ENCODE results near the gene GRIP1. TPM values are rescaled to one million over a fixed set of nuclear protein-coding genes. Genes with fewer than 3 reads are reported as not detected.

Gene GRIP1
- total and polyA plus RNA-seq, 2 donors (not counting 3 experiments of a cell fraction or from before 2014, with no cell fraction given) = 0.04 to 0.69 TPM

DNA sequence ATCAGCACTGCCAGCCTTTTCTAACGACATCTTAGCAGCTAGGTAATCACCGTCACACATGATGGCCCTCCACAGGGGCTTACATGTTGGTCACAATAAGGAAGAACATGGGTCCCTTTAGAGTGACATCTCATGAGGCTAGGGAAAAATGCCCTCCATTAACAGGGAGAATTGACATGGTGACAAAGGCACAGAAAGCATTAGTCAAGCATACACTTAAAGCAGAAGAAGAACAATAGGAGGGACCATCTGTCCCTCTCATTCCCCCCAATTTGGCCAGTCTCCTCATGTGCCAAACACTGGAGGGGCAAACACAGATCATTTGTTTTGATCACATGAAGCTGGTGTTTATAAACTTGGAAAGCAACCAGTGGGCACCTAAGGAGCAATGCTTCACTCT is 78.0 kb downstream of the GRIP1 start:
- H3K79me2 ChIP-seq (ENCODE audit: control insufficient read depth, insufficient read depth, low read length) = no peaks in the 10 kb centered on the region
- no peak overlapping the region for H3K4me3 ChIP-seq (replicated peaks in 1 of 3; ENCODE audit: insufficient read depth in 1 of 3, low read depth in 1 of 3, low read length in 3 of 3)
- intact Hi-C loops (cut with micrococcal nuclease) (no loop called here), dilution Hi-C loops (cut with MboI; ENCODE audit: extremely low pct_ligation_motif_present, low sequenced_read_pairs) (no loop called here)
- no TSS peak for BruUV-seq (replicated peaks)
- H3K9me1 ChIP-seq (replicated peaks; ENCODE audit: control insufficient read depth, extremely low read depth, insufficient read depth, low read length) = no peaks in the 10 kb centered on the region
- H3K27me3 ChIP-seq (ENCODE audit: control insufficient read depth in 2 of 2, insufficient read depth in 2 of 2, low read length in 2 of 2) = peaks cover 2 to 9% of the 10 kb centered on the region in 2 experiments
- H4K20me1 ChIP-seq (replicated peaks; ENCODE audit: control insufficient read depth, extremely low read depth, insufficient read depth, low read length) = no peaks in the 10 kb centered on the region
- H3K27ac ChIP-seq (ENCODE audit: insufficient read depth, low read depth, low read length) = no peak overlapping the region
- no peak for TF ChIP-seq MYC (IDR thresholded peaks at IDR 0.05; ENCODE audit: low read depth, low read length)
- TF ChIP-seq CTCF (IDR thresholded peaks at IDR 0.05; ENCODE audit: extremely low read depth in 1 of 2, insufficient read depth in 1 of 2, low read depth in 1 of 2, low read length in 2 of 2) = no peak
- no peak for TF ChIP-seq EZH2 (IDR thresholded peaks at IDR 0.05; ENCODE audit: borderline replicate concordance, low read depth, low read length, severe bottlenecking)
- TF ChIP-seq MAX (IDR thresholded peaks at IDR 0.05; ENCODE audit: insufficient read depth, insufficient read length) = no peak
- TF ChIP-seq POLR2A (IDR thresholded peaks at IDR 0.05; ENCODE audit: low read depth, low read length) = no peak
- no peak for TF ChIP-seq POLR2AphosphoS5 (IDR thresholded peaks at IDR 0.05; ENCODE audit: insufficient read depth, low read depth, low read length)
- no peak for TF ChIP-seq FOS (IDR thresholded peaks at IDR 0.05; ENCODE audit: borderline replicate concordance, insufficient read depth, low read length)
- no peak for TF ChIP-seq GATA2 (IDR thresholded peaks at IDR 0.05; ENCODE audit: insufficient read depth, insufficient read length, low read depth, low read length)
- TF ChIP-seq JUN (IDR thresholded peaks at IDR 0.05; ENCODE audit: borderline replicate concordance, insufficient read depth, insufficient read length, low read depth) = no peak
- CTCF ChIA-PET = interaction anchor here (1.4 kb wide), 1 partner anchor 10 kb away, joined by 4 read pairs; no protein-coding TSS in a partner anchor
- no peak overlapping the region for H3K9ac ChIP-seq (replicated peaks; ENCODE audit: extremely low read depth, insufficient read depth, low read length)
- H3K9me3 ChIP-seq (replicated peaks; ENCODE audit: control insufficient read depth, insufficient read depth, low read length) = no peaks in the 10 kb centered on the region
- H3K4me2 ChIP-seq (ENCODE audit: insufficient read depth, low read length) = no peak overlapping the region
- no peak overlapping the region for H2AFZ ChIP-seq (ENCODE audit: low read depth, low read length)
- POLR2A ChIA-PET = no interaction called here
- peaks cover 6% of the 10 kb centered on the region for H3K4me1 ChIP-seq (ENCODE audit: control insufficient read depth, extremely low read depth, insufficient read depth, low read length)
- no peak for FAIRE-seq
- no peaks in the 10 kb centered on the region for H3K36me3 ChIP-seq (ENCODE audit: control insufficient read depth in 2 of 2, extremely low read depth in 1 of 2, insufficient read depth in 2 of 2, low read length in 2 of 2)
- DNase-seq (ENCODE audit: low read depth, low spot score) = no peak

Data from endothelial cell of umbilical vein (primary cell).